Heart right ventricle (tissue), 16 donors: ENCODE data around the gene REG3A. TPM values are rescaled to one million over a fixed set of nuclear protein-coding genes. Genes with fewer than 3 reads are reported as not detected.

Experiments used
- ATAC-seq, 8 donors: fragments of 200-7000 bp; cut with Tn5 transposase; one replicate each; pipeline ENCODE4 v1.9.1; 2020; ENCODE audit warnings: mild to moderate bottlenecking in 8 of 8, moderate library complexity in 8 of 8, moderate number of reproducible peaks in 1 of 8
- DNase-seq, 2 donors: peaks; one replicate each; pipeline ENCODE4 v3.0.0-alpha.2; 2020
- H3K27ac ChIP-seq, 10 donors: fragments of 200-600 bp; sonication (generic) in 2 of 10; one replicate each; pipeline versions ENCODE4 v1.5.0 to v1.8.0; 2020 to 2022; ENCODE audit warnings: mild to moderate bottlenecking in 3 of 10
- H3K27me3 ChIP-seq, 7 donors: fragments of 200-600 bp; one replicate each; pipeline ENCODE4 v1.8.0; 2021 to 2022; ENCODE audit warnings: mild to moderate bottlenecking in 2 of 7
- H3K36me3 ChIP-seq, 9 donors: fragments of 200-600 bp; sonication (generic) in 1 of 9; one replicate each; pipeline versions ENCODE4 v1.5.0 to v1.8.0; 2020 to 2022; ENCODE audit warnings: mild to moderate bottlenecking in 2 of 9
- H3K4me1 ChIP-seq, 9 donors: fragments of 200-600 bp; sonication (generic) in 1 of 9; one replicate each; pipeline versions ENCODE4 v1.5.0 to v1.8.0; 2020 to 2022; ENCODE audit warnings: mild to moderate bottlenecking in 4 of 9
- H3K4me3 ChIP-seq, 10 donors: fragments of 200-600 bp; sonication (generic) in 2 of 10; one replicate each; pipeline versions ENCODE4 v1.5.0 to v1.8.0; 2020 to 2022; ENCODE audit warnings: mild to moderate bottlenecking in 7 of 10, moderate library complexity in 2 of 10
- H3K9me3 ChIP-seq, 11 donors: fragments of 200-600 bp in 10 of 11; sonication (generic) in 2 of 11; one replicate each; pipeline versions ENCODE4 v1.5.0 to v1.8.0; 2013 to 2022; ENCODE audit warnings: mild to moderate bottlenecking in 2 of 11, control low read depth in 1 of 11, moderate library complexity in 1 of 11
- WGBS, 2 donors: extraction: QIAGEN DNeasy Blood & Tissue Kit; methylation state at CpG; one replicate each; pipeline ENCODE4 v1.1.7; 2013; ENCODE audit warnings: inconsistent platforms in 1 of 2; 5-methylcytosine and 5-hydroxymethylcytosine counted together
- intact Hi-C, 10 donors: fragments of 100-400 bp; cut with DNase I; formaldehyde crosslinking; loops; one replicate each; pipeline versions ENCODE4 v1.11.1 to v1.14.2; 2022
- polyA plus RNA-seq, 2 donors: library from polyadenylated mRNA; stranded (reverse); fragments of 200-250 nt; gene quantifications; one replicate each; pipeline ENCODE4 v1.2.3, GENCODE V29; 2013
- total RNA-seq, 10 donors: library from RNA; stranded (reverse); fragmentation: NEBNext Ultra II Directional in 3 of 10; extraction: Animal tissue kit (Norgen Biotek cat#: 25700) in 3 of 10; gene quantifications; one replicate each; pipeline versions ENCODE4 v1.2.1 to v1.2.4, GENCODE V29; 2021 to 2023
- TF ChIP-seq, protein P1 (sequence below), 9 donors: fragments of 200-600 bp; sonication (generic) in 2 of 9; IDR thresholded peaks; one replicate each; pipeline versions ENCODE4 v1.5.0 to v1.8.0; 2021 to 2022; ENCODE audit warnings: antibody characterized with exemption in 9 of 9, mild to moderate bottlenecking in 5 of 9, moderate library complexity in 1 of 9
- donor health status: Arrhythmogenic right ventricular cardiomyopathy.
- donor health status: ischemic (EF 13 %, LVEDD 7.1; RV severe dilation, severe dysfunction).
- donor health status: healthy with polysubstance abuse.
- donor health status: DM: no; HTN: yes; CAD: no.
- donor health status: DM: no; HTN: no; CAD: no.
- donor health status: ischemic (EF 25% LVEDD 6.9; RV normal size, moderate dysfunction).
- donor health status: ischemic (EF 25% LVEDD 5.7; RV mildly dilated, moderate dysfunction).
- donor health status: healthy.
- donor health status: DM: yes; HTN: yes; CAD: no.
- donor health status: Ischemic cardiomyopathy.
- donor health status: ischemic (EF 35%, LVEDD 5.7; RV mildly dilated, moderate dysfunction).
- donor health status: nonischemic (EF 11% LVEDD 7.7; RV severe dilation, severe dysfunction).
- donor health status: DM: yes; HTN: yes; CAD: no.
- donor health status: PGD.
- donor health status: ischemic (EF 29% LVEDD 5.4; RV normal size, mild dysfunction).
- donor health status: nonischemic (EF 23%, LVEDD 6.1; RV moderate dilation, normal function).

The REG3A gene
- total and polyA plus RNA-seq, 12 donors: not detected

DNA sequence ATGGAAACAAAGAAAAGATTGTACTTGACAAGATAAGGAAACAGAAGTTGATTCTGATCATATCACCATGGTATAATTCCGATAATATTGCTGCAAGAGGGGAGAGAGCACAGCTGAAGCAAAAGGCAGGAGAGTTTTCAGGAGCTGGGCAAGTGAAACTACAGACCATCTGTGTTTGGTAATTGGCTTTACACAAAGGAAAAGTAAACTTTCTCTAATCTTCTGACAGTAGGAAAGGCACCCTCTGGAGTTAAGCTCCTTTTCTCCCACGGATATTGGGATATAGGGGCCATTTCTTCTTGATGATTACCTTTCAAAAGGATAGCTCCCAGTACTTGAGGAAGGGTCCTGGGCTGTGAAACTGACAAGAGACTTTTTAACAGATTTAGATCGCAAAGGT lies 29.9 kb upstream of the REG3A start:
- ATAC-seq: no peak
- 22 to 29% methylated on average over 3 of the region's 3 CpGs for whole genome bisulfite sequencing, 2 donors
- no peak overlapping the region for H3K27ac ChIP-seq
- DNase-seq: no peak
- H3K36me3 ChIP-seq: no peaks in the 10 kb centered on the region
- H3K9me3 ChIP-seq: no peaks in the 10 kb centered on the region
- no peaks in the 10 kb centered on the region for H3K4me1 ChIP-seq
- TF ChIP-seq, protein P1, sequence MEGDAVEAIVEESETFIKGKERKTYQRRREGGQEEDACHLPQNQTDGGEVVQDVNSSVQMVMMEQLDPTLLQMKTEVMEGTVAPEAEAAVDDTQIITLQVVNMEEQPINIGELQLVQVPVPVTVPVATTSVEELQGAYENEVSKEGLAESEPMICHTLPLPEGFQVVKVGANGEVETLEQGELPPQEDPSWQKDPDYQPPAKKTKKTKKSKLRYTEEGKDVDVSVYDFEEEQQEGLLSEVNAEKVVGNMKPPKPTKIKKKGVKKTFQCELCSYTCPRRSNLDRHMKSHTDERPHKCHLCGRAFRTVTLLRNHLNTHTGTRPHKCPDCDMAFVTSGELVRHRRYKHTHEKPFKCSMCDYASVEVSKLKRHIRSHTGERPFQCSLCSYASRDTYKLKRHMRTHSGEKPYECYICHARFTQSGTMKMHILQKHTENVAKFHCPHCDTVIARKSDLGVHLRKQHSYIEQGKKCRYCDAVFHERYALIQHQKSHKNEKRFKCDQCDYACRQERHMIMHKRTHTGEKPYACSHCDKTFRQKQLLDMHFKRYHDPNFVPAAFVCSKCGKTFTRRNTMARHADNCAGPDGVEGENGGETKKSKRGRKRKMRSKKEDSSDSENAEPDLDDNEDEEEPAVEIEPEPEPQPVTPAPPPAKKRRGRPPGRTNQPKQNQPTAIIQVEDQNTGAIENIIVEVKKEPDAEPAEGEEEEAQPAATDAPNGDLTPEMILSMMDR (IDR thresholded peaks at IDR 0.05): no peak
- intact Hi-C loops: no loop called here
- peaks cover 0 to 7% (median 0%) of the 10 kb centered on the region in 7 donors for H3K27me3 ChIP-seq
- H3K4me3 ChIP-seq: no peak overlapping the region

DNA sequence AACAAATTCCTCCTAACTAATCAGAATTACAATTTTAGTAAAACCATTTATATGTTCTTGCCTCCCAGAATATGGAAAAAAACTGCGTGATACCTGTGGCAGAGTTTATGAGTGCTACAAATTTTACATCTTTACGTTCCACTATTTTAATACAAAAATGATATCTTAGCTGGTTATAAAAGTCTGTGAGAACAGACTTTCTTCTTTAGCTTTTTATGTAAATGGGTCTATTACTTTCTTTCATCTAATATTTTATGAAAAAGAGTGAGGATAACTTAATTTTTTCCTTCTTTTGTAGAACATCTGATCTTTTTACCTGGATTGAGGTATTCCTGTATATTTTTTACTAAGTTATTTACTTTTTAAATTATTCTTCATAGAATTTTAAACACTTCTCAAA lies 22.1 kb upstream of the REG3A start:
- no peaks in the 10 kb centered on the region for H3K4me1 ChIP-seq
- H3K36me3 ChIP-seq: no peaks in the 10 kb centered on the region
- DNase-seq: no peak
- intact Hi-C loops: no loop called here
- TF ChIP-seq, protein P1 (IDR thresholded peaks at IDR 0.05): no peak
- no peak overlapping the region for H3K4me3 ChIP-seq
- ATAC-seq: no peak
- peaks cover 0 to 46% (median 8%) of the 10 kb centered on the region in 11 donors for H3K9me3 ChIP-seq
- WGBS, 2 donors: 87 to 90% methylated on average over 2 of the region's 2 CpGs
- no peak overlapping the region for H3K27ac ChIP-seq
- no peaks in the 10 kb centered on the region for H3K27me3 ChIP-seq

DNA sequence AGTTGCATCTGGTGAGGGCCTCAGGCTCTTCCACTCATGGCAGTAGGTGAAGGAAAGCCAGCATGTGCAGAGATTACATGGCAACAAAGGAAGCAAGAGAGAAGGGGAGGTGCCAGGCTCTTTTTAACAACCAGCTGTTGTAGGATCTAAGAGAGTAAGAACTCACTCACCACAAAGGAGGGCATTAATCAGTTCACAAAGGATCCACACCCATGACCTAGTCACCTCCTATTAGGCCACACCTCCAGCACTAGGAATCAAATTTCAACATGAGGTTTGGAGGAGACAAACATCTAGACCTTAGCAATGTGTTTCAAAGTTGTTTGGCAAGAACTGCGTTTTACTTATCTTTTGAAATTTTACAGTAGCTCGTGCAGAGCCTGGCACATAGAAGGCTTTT lies 20.5 kb upstream of the REG3A start:
- no peak for DNase-seq
- 68 to 80% methylated on average over 2 of the region's 2 CpGs for WGBS, 2 donors

DNA sequence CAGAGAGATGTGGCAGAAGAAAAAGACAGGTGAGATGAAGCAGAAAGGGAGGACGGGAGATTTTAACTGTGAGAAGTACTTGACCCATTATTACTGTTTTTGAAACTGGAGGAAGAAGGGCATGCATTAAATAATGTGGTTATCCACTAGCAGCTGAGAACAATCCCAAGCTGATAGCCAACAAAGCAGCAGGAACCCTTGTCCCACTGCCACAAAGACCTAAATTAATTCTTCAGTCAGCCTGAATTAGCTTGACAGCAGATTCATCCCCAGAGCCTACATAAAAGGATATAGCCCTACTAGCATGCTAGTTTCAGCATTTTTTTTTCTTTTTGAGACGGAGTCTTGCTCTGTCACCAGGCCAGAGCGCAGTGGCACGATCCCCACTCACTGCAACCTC lies 19.5 kb upstream of the REG3A start:
- no peaks in the 10 kb centered on the region for H3K27me3 ChIP-seq
- DNase-seq (no peak), ATAC-seq (no peak)
- no peak overlapping the region for H3K4me3 ChIP-seq
- H3K36me3 ChIP-seq: no peaks in the 10 kb centered on the region
- H3K27ac ChIP-seq: no peak overlapping the region
- H3K4me1 ChIP-seq: no peaks in the 10 kb centered on the region
- peaks cover 0 to 44% (median 8%) of the 10 kb centered on the region in 11 donors for H3K9me3 ChIP-seq
- 72% methylated on average over 4 of the region's 4 CpGs for whole genome bisulfite sequencing, 2 donors
- intact Hi-C loops: no loop called here
- TF ChIP-seq, protein P1 (IDR thresholded peaks at IDR 0.05): no peak

More for the DNA sequence above, 20.5 kb upstream of the REG3A start:
- no peak overlapping the region for H3K27ac ChIP-seq
- ATAC-seq: no peak
- peaks cover 0 to 46% (median 8%) of the 10 kb centered on the region in 11 donors for H3K9me3 ChIP-seq
- TF ChIP-seq, protein P1 (IDR thresholded peaks at IDR 0.05): no peak
- no peaks in the 10 kb centered on the region for H3K36me3 ChIP-seq
- no peaks in the 10 kb centered on the region for H3K4me1 ChIP-seq
- no peaks in the 10 kb centered on the region for H3K27me3 ChIP-seq
- intact Hi-C loops: no loop called here
- H3K4me3 ChIP-seq: no peak overlapping the region
